Measurements from ENCODE around the gene KANK4. TPM values are rescaled to one million over a fixed set of nuclear protein-coding genes. Genes with fewer than 3 reads are reported as not detected.

The KANK4 gene
- total RNA-seq, 6 experiments from 2014 or later = 0.18 to 6.7 (median 1.3) TPM

DNA sequence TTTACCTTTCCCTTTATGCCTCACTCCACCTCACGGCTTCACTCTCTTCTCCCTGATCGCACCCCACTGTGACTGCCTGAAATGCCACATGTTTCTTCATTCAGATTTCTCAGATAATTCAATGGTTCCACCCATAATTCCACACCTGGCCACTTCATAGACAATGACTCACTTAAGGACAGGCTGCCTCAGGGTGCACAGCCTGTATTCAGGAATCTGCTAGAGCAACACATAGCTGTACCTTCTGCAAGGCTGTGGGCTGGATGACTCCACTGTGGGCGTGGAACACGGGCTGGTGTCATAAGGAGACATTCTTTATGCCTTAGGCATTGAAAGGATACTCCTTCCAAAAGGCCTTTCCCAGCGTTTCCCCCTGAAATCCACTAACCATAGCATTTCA lies 88.5 kb downstream of the KANK4 start:
- H3K9me3 ChIP-seq = no peaks in the 10 kb centered on the region
- H3K27me3 ChIP-seq = no peaks in the 10 kb centered on the region
- H3K4me1 ChIP-seq = no peaks in the 10 kb centered on the region
- no peak for ATAC-seq
- H3K36me3 ChIP-seq = no peaks in the 10 kb centered on the region
- intact Hi-C loops (cut with DNase I) = no loop called here
- TF ChIP-seq POLR2A (IDR thresholded peaks at IDR 0.05) = no peak
- TF ChIP-seq, protein P1, sequence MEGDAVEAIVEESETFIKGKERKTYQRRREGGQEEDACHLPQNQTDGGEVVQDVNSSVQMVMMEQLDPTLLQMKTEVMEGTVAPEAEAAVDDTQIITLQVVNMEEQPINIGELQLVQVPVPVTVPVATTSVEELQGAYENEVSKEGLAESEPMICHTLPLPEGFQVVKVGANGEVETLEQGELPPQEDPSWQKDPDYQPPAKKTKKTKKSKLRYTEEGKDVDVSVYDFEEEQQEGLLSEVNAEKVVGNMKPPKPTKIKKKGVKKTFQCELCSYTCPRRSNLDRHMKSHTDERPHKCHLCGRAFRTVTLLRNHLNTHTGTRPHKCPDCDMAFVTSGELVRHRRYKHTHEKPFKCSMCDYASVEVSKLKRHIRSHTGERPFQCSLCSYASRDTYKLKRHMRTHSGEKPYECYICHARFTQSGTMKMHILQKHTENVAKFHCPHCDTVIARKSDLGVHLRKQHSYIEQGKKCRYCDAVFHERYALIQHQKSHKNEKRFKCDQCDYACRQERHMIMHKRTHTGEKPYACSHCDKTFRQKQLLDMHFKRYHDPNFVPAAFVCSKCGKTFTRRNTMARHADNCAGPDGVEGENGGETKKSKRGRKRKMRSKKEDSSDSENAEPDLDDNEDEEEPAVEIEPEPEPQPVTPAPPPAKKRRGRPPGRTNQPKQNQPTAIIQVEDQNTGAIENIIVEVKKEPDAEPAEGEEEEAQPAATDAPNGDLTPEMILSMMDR (IDR thresholded peaks at IDR 0.05) = no peak
- H3K4me3 ChIP-seq = no peak overlapping the region
- no peak for DNase-seq
- WGBS (ENCODE audit: insufficient coverage, low coverage, low lambda C conversion rate, missing lambda C conversion rate) = 100% methylated on average over 1 of the region's 5 CpGs
- no peak overlapping the region for H3K27ac ChIP-seq

DNA sequence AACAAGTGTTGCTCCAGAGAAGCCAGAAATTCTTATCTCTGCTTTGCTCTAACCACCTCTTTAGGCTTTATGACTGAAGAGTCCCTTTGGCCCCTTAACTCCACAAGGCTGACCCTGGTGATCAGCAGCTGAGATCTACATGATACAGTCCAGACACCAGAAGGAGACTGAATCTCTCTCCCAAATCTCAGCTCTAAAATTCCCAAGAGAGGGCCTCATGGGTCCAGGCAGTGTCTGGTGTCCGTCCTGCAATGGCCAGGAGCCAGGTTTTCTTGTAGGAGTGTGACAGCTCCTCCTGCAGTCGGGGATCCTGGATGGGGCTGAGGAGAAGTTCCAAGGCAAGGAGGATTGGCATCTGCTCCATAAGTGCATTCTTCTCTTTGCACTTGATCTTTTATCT lies 89.3 kb downstream of the KANK4 start:
- no peak overlapping the region for H3K4me3 ChIP-seq
- no peak overlapping the region for H3K27ac ChIP-seq
- H3K9me3 ChIP-seq = no peaks in the 10 kb centered on the region
- TF ChIP-seq POLR2A (IDR thresholded peaks at IDR 0.05) = no peak
- TF ChIP-seq, protein P1 (IDR thresholded peaks at IDR 0.05) = no peak
- intact Hi-C loops (cut with DNase I) = no loop called here
- no peak for ATAC-seq
- 42% methylated on average over 2 of the region's 2 CpGs for WGBS (ENCODE audit: insufficient coverage, low coverage, low lambda C conversion rate, missing lambda C conversion rate)
- no peak for DNase-seq
- no peaks in the 10 kb centered on the region for H3K36me3 ChIP-seq
- no peaks in the 10 kb centered on the region for H3K4me1 ChIP-seq
- H3K27me3 ChIP-seq = no peaks in the 10 kb centered on the region

DNA sequence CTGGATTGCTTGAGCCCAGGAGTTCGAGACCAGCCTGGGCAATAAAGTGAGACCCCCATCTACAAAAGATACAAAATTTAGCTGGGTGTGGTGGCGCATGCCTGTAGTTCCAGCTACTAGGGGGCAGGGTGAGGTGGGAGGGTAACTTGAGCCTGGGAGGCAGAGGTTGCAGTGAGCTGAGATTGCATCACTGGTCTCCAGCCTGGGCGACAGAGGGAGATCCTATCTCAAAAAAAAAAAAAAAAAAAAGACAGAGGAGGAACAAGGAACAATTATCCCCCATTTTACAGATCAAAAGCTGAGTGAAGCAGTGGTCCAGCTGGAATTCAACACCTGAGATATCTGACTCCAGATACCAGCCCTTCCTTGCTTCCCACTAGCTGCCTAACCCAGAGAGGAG lies 89.8 kb downstream of the KANK4 start:
- no peaks in the 10 kb centered on the region for H3K27me3 ChIP-seq
- 31% methylated on average over 2 of the region's 3 CpGs for WGBS (ENCODE audit: insufficient coverage, low coverage, low lambda C conversion rate, missing lambda C conversion rate)
- intact Hi-C loops (cut with DNase I) = no loop called here
- no peaks in the 10 kb centered on the region for H3K9me3 ChIP-seq
- ATAC-seq (no peak), DNase-seq (no peak)
- H3K4me1 ChIP-seq = no peaks in the 10 kb centered on the region
- H3K36me3 ChIP-seq = no peaks in the 10 kb centered on the region
- no peak overlapping the region for H3K27ac ChIP-seq
- no peak overlapping the region for H3K4me3 ChIP-seq
- TF ChIP-seq POLR2A (IDR thresholded peaks at IDR 0.05) = no peak
- TF ChIP-seq, protein P1 (IDR thresholded peaks at IDR 0.05) = no peak

DNA sequence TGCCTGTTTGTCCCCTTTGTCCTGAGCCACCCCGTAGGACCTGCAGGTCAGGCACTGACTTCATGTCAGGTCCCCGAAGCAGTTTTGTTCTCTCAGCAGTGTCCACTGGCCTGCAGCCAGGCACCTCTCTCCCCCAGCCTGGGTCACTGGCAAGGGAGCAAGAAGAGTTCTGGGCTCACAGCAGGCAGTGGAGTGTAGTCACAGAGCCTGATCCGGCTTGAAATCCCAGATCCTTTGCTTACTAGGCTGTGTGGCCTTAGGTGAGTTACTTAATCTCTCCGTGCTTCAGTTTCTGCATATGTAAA lies 90.4 kb downstream of the KANK4 start:
- no peaks in the 10 kb centered on the region for H3K27me3 ChIP-seq
- no peak overlapping the region for H3K4me3 ChIP-seq
- H3K9me3 ChIP-seq = no peaks in the 10 kb centered on the region
- no peaks in the 10 kb centered on the region for H3K36me3 ChIP-seq
- no peak for ATAC-seq
- DNase-seq = no peak
- WGBS (ENCODE audit: insufficient coverage, low coverage, low lambda C conversion rate, missing lambda C conversion rate) = 72% methylated on average over 3 of the region's 4 CpGs
- no peaks in the 10 kb centered on the region for H3K4me1 ChIP-seq
- intact Hi-C loops (cut with DNase I) = no loop called here
- TF ChIP-seq, protein P1 (IDR thresholded peaks at IDR 0.05) = no peak
- no peak for TF ChIP-seq POLR2A (IDR thresholded peaks at IDR 0.05)
- no peak overlapping the region for H3K27ac ChIP-seq
